ENCODE data around the gene HSD3B1. TPM values are rescaled to one million over a fixed set of nuclear protein-coding genes. Genes with fewer than 3 reads are reported as not detected.

HSD3B1 gene
- total RNA-seq, 1 donor from 2014 or later, result not detected

GRCh38 chr1:119472080-119472818, 34.8 kb upstream of the HSD3B1 start:
- CTCF ChIA-PET, result interaction anchor here (1.1 kb wide), 1 partner anchor 25 kb away, joined by 3 read pairs; no protein-coding TSS in a partner anchor
- Mint-ChIP-seq H3K4me3 (no peak overlapping the region), H3K4me1 (no peaks in the 10 kb centered on the region), H3K36me3 (ENCODE audit: low read depth) (no peaks in the 10 kb centered on the region), H3K27me3 (peaks cover 6% of the 10 kb centered on the region), H3K9me3 (no peaks in the 10 kb centered on the region), H3K27ac (no peak overlapping the region)
- intact Hi-C loops (cut with micrococcal nuclease), result no loop called here
- DNase-seq (no peak), ATAC-seq (ENCODE audit: low read depth) (no peak)
- POLR2A ChIA-PET, result no interaction called here
- TF ChIP-seq, protein P1, sequence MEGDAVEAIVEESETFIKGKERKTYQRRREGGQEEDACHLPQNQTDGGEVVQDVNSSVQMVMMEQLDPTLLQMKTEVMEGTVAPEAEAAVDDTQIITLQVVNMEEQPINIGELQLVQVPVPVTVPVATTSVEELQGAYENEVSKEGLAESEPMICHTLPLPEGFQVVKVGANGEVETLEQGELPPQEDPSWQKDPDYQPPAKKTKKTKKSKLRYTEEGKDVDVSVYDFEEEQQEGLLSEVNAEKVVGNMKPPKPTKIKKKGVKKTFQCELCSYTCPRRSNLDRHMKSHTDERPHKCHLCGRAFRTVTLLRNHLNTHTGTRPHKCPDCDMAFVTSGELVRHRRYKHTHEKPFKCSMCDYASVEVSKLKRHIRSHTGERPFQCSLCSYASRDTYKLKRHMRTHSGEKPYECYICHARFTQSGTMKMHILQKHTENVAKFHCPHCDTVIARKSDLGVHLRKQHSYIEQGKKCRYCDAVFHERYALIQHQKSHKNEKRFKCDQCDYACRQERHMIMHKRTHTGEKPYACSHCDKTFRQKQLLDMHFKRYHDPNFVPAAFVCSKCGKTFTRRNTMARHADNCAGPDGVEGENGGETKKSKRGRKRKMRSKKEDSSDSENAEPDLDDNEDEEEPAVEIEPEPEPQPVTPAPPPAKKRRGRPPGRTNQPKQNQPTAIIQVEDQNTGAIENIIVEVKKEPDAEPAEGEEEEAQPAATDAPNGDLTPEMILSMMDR (IDR thresholded peaks at IDR 0.05), result no peak

DNA sequence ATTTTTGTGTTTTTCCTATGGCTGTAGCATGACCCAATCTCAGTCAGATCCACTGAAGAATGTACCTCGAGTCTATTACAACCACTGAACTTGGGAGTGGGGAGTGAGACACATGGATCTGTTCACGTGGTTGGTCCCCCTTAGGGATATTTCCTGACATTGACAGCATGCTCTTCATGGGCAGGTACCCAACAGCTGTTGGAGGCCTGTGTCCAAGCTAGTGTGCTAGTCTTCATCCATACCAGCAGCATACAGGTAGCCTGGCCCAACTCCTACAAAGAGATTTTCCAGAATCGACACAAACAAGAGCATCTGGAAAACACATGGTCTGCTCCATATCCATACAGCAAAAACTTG, 34.2 kb upstream of the HSD3B1 start:
- Mint-ChIP-seq H3K9me3 (no peaks in the 10 kb centered on the region), H3K27ac (no peak overlapping the region), H3K4me3 (no peak overlapping the region), H3K4me1 (no peaks in the 10 kb centered on the region), H3K27me3 (peaks cover 6% of the 10 kb centered on the region), H3K36me3 (ENCODE audit: low read depth) (no peaks in the 10 kb centered on the region)
- no peak for ATAC-seq (ENCODE audit: low read depth)
- TF ChIP-seq, protein P1 (IDR thresholded peaks at IDR 0.05), result no peak
- DNase-seq, result no peak
- POLR2A ChIA-PET, result no interaction called here
- intact Hi-C loops (cut with micrococcal nuclease), result no loop called here
- CTCF ChIA-PET, result interaction anchor here (1.1 kb wide), 1 partner anchor 26 kb away, joined by 3 read pairs; no protein-coding TSS in a partner anchor

DNA sequence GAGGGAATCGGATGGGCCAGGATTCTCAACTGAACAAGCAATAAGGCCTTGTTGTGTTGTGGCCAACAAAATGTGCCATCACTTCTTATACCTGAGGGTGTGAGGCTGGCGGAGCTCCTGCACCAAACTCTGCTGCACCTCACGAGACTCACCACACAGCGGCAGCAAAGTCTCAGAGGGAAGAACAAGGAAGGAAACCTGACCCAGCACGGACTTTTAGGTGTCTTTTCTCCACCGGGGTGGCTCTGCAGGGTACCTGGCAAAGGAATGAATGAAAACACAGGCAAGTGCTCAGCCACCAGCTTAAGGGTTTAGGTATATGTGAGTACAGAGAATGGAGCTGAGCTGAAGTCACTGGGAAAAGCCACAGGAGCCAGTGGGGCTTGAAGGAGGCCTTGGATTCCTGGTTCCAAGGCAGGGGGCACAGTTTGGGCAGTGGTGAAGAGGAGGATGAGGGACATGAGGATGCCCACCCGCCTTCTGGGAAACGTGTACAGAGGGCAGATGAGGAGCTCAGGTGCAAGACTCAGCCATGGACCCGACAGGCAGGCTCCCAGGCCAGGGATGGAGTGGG, 31.1 kb upstream of the HSD3B1 start:
- DNase-seq (no peak), ATAC-seq (ENCODE audit: low read depth) (no peak)
- intact Hi-C loops (cut with micrococcal nuclease), result no loop called here
- peaks cover 4% of the 10 kb centered on the region for H3K27me3 Mint-ChIP-seq
- ChIA-PET CTCF (no interaction called here), POLR2A (no interaction called here)
- no peak overlapping the region for H3K27ac Mint-ChIP-seq
- H3K36me3 Mint-ChIP-seq (ENCODE audit: low read depth), result no peaks in the 10 kb centered on the region
- TF ChIP-seq, protein P1 (IDR thresholded peaks at IDR 0.05), result no peak
- H3K4me3 Mint-ChIP-seq, result no peak overlapping the region
- H3K4me1 Mint-ChIP-seq, result no peaks in the 10 kb centered on the region
- H3K9me3 Mint-ChIP-seq, result no peaks in the 10 kb centered on the region

- DNase-seq (no peak), ATAC-seq (ENCODE audit: low read depth) (no peak)
- TF ChIP-seq, protein P1 (IDR thresholded peaks at IDR 0.05), result no peak
- Mint-ChIP-seq H3K27me3 (peaks cover 3% of the 10 kb centered on the region), H3K4me3 (no peak overlapping the region), H3K9me3 (no peaks in the 10 kb centered on the region), H3K36me3 (ENCODE audit: low read depth) (no peaks in the 10 kb centered on the region), H3K4me1 (no peaks in the 10 kb centered on the region), H3K27ac (no peak overlapping the region)
- intact Hi-C loops (cut with micrococcal nuclease), result no loop called here
- POLR2A ChIA-PET, result no interaction called here
- CTCF ChIA-PET, result no interaction called here
These were observed 29.3 kb upstream of the HSD3B1 start for GRCh38 chr1:119477710-119478109.

GRCh38 chr1:119480175-119480574, 26.8 kb upstream of the HSD3B1 start:
- CTCF ChIA-PET, result no interaction called here

More at GRCh38 chr1:119480175-119480574, 26.8 kb upstream of the HSD3B1 start:
- Mint-ChIP-seq H3K27ac (no peak overlapping the region), H3K27me3 (no peaks in the 10 kb centered on the region), H3K36me3 (ENCODE audit: low read depth) (no peaks in the 10 kb centered on the region), H3K4me3 (no peak overlapping the region), H3K4me1 (no peaks in the 10 kb centered on the region), H3K9me3 (no peaks in the 10 kb centered on the region)
- ATAC-seq (ENCODE audit: low read depth) (no peak), DNase-seq (no peak)
- TF ChIP-seq, protein P1 (IDR thresholded peaks at IDR 0.05), result no peak
- intact Hi-C loops (cut with micrococcal nuclease), result loop anchor here (2.0 kb wide), 1 partner anchor 59 kb away; no protein-coding TSS in a partner anchor
- POLR2A ChIA-PET, result no interaction called here
